ENCODE measurements around the gene NAE1.

Gene NAE1

GRCh38 chr16:66850115-66850815, 19.5 kb upstream of the NAE1 start:
- no peak for DNase-seq (ENCODE audit: low read depth, low spot score)

- no peak for DNase-seq (ENCODE audit: low read depth, low spot score)
These were observed 18.8 kb upstream of the NAE1 start for GRCh38 chr16:66849549-66849948.

GRCh38 chr16:66849021-66849420, 18.2 kb upstream of the NAE1 start:
- no peak for DNase-seq (ENCODE audit: low read depth, low spot score)

- DNase-seq (ENCODE audit: low read depth, low spot score), result no peak
These were observed 17.4 kb upstream of the NAE1 start for GRCh38 chr16:66848172-66848571.

GRCh38 chr16:66847533-66848067, 16.8 kb upstream of the NAE1 start:
- DNase-seq (ENCODE audit: low read depth, low spot score), result no peak

- no peak for DNase-seq (ENCODE audit: low read depth, low spot score)
These were observed 16.1 kb upstream of the NAE1 start for GRCh38 chr16:66846831-66847230.

- no peak for DNase-seq (ENCODE audit: low read depth, low spot score)
These were observed 15.5 kb upstream of the NAE1 start for GRCh38 chr16:66846266-66846665.

GRCh38 chr16:66845791-66846221, 15.0 kb upstream of the NAE1 start:
- DNase-seq (ENCODE audit: low read depth, low spot score), result no peak

GRCh38 chr16:66845080-66845410, 14.3 kb upstream of the NAE1 start:
- DNase-seq (ENCODE audit: low read depth, low spot score), result no peak

- no peak for DNase-seq (ENCODE audit: low read depth, low spot score)
These were observed 13.7 kb upstream of the NAE1 start, which contains the start of gene CA7 for GRCh38 chr16:66844342-66845079. CA7 (plus strand) TSS chr16:66844414; CDS start chr16:66844488, 74 bp downstream.

- DNase-seq (ENCODE audit: low read depth, low spot score), result no peak
These were observed 13.2 kb upstream of the NAE1 start for GRCh38 chr16:66844009-66844341.

GRCh38 chr16:66843191-66843590, 12.4 kb upstream of the NAE1 start:
- no peak for DNase-seq (ENCODE audit: low read depth, low spot score)

- peak; percentile 31 for DNase-seq (ENCODE audit: low read depth, low spot score)
These were observed 12.0 kb upstream of the NAE1 start for GRCh38 chr16:66842765-66843164.

- DNase-seq (ENCODE audit: low read depth, low spot score), result no peak
These were observed 10.6 kb upstream of the NAE1 start for GRCh38 chr16:66841366-66841765.

GRCh38 chr16:66840883-66841282, 10.1 kb upstream of the NAE1 start:
- no peak for DNase-seq (ENCODE audit: low read depth, low spot score)

- no peak for DNase-seq (ENCODE audit: low read depth, low spot score)
These were observed 4.0 kb upstream of the NAE1 start for GRCh38 chr16:66834746-66835145.

- no peak for DNase-seq (ENCODE audit: low read depth, low spot score)
These were observed 2.0 kb upstream of the NAE1 start for GRCh38 chr16:66832661-66833305.

- no peak for DNase-seq (ENCODE audit: low read depth, low spot score)
These were observed 1.4 kb upstream of the NAE1 start for GRCh38 chr16:66832190-66832589.

GRCh38 chr16:66824006-66824405, 6.8 kb downstream of the NAE1 start:
- no peak for DNase-seq (ENCODE audit: low read depth, low spot score)

- DNase-seq (ENCODE audit: low read depth, low spot score), result no peak
These were observed 16.0 kb downstream of the NAE1 start for GRCh38 chr16:66814734-66815133.

- DNase-seq (ENCODE audit: low read depth, low spot score), result no peak
These were observed 19.7 kb downstream of the NAE1 start for GRCh38 chr16:66811043-66811442.

GRCh38 chr16:66810391-66810790, 20.4 kb downstream of the NAE1 start:
- DNase-seq (ENCODE audit: low read depth, low spot score), result no peak

- DNase-seq (ENCODE audit: low read depth, low spot score), result no peak
These were observed 21.0 kb downstream of the NAE1 start for GRCh38 chr16:66809765-66810164.
